Suprapubic skin (tissue), 4 donors: ENCODE data around the gene PAK3. TPM values are rescaled to one million over a fixed set of nuclear protein-coding genes. Genes with fewer than 3 reads are reported as not detected.

Experiments used
- DNase-seq, 2 donors: peaks; one replicate each; pipeline ENCODE4 v3.0.0-alpha.2; 2019; ENCODE audit warnings: low spot score in 2 of 2
- H3K27ac ChIP-seq: fragments of 200-600 bp; sonication (generic); one replicate; pipeline ENCODE4 v1.5.1; 2019
- H3K27me3 ChIP-seq: fragments of 200-600 bp; sonication (generic); one replicate; pipeline ENCODE4 v1.5.1; 2019
- H3K36me3 ChIP-seq: fragments of 200-600 bp; sonication (generic); one replicate; pipeline ENCODE4 v1.5.1; 2019
- H3K4me1 ChIP-seq: fragments of 200-600 bp; sonication (generic); one replicate; pipeline ENCODE4 v1.5.1; 2019
- H3K4me3 ChIP-seq: fragments of 200-600 bp; sonication (generic); one replicate; pipeline ENCODE4 v1.5.1; 2019; ENCODE audit warnings: mild to moderate bottlenecking
- H3K9me3 ChIP-seq: fragments of 200-600 bp; sonication (generic); one replicate; pipeline ENCODE4 v1.5.1; 2019
- CTCF ChIP-seq, 2 donors: fragments of 200-600 bp in 1 of 2; fragments of 450-650 bp in 1 of 2; sonication (generic) in 1 of 2; IDR thresholded peaks; one replicate each; pipeline ENCODE4 v1.5.1; 2016 to 2019; ENCODE audit warnings: antibody characterized with exemption in 2 of 2, mild to moderate bottlenecking in 1 of 2, moderate library complexity in 1 of 2
- EP300 ChIP-seq: sonication (generic); formaldehyde crosslinking; IDR thresholded peaks from one replicate; pipeline ENCODE4 v1.6.1; 2017; ENCODE audit warnings: antibody characterized with exemption
- POLR2A ChIP-seq, 2 donors: fragments of 450-650 bp; IDR thresholded peaks; one replicate each; pipeline ENCODE4 v1.6.1; 2017; ENCODE audit warnings: antibody characterized with exemption in 2 of 2, mild to moderate bottlenecking in 2 of 2, moderate library complexity in 2 of 2
- POLR2AphosphoS5 ChIP-seq, 3 donors: sonication (generic); formaldehyde crosslinking; IDR thresholded peaks; one replicate each; pipeline ENCODE4 v1.6.1; 2017; ENCODE audit warnings: antibody characterized with exemption in 3 of 3
- WGBS: methylation state at CpG from one replicate; pipeline ENCODE4 v1.1.5; 2018; 5-methylcytosine and 5-hydroxymethylcytosine counted together
- total RNA-seq, 4 donors: library from RNA; depleted of rRNA; stranded (reverse); fragments of >200 nt; gene quantifications; one replicate each; pipeline ENCODE4 v1.1.0, GENCODE V29; 2016

Gene PAK3
- 10 to 100 TPM in 1 of 4 donors, 1 to 10 TPM in 3; 2.7 to 11.9 (median 5.1) TPM for total RNA-seq

DNA sequence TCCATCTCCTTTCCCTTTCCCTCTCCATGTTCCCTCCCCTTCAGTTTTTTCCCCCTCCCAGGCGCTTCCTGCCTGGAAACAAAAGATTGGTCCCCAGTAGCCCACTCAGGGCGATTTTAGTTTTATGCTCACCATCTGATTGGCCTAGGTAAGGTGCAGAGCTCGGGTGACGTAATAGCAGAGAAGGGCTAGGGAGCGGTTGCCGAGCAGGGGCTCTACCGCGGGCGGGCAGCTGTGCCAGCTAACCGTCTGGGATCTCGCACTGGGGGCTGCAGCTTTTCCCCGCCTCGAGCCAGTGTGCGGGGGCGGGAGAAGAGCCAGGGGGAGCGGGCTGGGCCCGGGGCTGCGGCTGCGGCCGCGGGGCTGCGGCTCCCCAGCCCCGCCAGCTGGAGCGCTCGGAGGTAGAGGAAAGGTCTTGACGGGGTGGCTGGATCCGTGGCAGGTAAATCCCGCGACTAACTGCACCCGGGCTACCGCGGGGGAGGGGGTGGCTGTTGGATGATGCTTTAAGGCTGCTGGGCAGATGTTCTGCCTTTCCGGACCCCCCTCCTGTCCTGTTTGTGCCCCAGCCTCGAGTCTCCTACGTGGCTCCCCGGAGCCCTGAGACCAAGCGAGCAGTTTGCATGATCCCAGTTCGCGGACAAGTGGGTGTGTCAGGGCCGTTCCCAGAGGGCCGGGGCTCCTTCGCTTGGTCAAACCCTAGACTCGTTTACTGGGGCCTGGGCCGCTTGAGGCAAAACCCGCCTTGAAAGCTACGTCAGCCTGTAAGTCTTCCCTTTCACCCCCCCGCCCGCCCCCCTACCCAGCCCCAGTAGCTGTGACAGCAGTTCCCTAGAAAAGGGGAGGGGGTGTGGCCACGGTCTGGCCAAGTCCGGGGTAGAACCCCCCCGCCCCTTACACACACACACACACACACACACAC lies at the start of gene PAK3:
Gene PAK3 (plus strand): TSS at position 218 of the 922 bp plus-strand sequence. CDS start 26,913 bp downstream, outside the sequence.
- DNase-seq, result peak; percentile 67 to 77
- Histone ChIP-seq H3K4me1 (no peaks in the 10 kb centered on the region), H3K9me3 (no peaks in the 10 kb centered on the region), H3K36me3 (no peaks in the 10 kb centered on the region), H3K27ac (no peak within 1 kb of the TSS), H3K4me3 (peak within 1 kb of the TSS; percentile 51), H3K27me3 (no peaks in the 10 kb centered on the region)
- TF ChIP-seq CTCF (IDR thresholded peaks at IDR 0.05) (no peak), EP300 (no peak), POLR2AphosphoS5 (IDR thresholded peaks at IDR 0.05) (no peak), POLR2A (IDR thresholded peaks at IDR 0.05) (no peak)
- 20% methylated on average over 21 of the region's 51 CpGs for WGBS

DNA sequence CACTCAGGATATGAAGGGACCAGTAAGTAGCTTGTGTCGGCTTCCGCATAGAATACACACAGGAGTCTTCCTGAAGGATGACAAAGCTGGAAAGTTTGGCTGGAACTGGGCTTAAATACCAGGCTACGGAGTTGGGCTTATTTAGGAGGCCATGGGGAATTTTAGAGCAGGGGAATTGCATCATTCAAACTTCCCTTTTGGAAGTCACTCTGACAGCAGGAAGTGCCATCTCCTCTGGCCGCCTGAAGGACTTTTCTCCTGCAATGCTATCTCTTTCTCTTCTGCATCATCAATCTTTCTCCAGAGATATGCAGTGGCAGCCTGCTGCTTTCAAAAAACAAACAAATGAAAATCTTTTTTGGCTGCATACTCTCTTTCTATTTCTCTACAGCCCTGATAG lies 48.4 kb upstream of the PAK3 start:
- no peak for DNase-seq
- no peak for TF ChIP-seq EP300
- TF ChIP-seq CTCF (IDR thresholded peaks at IDR 0.05), result no peak
- no peak for TF ChIP-seq POLR2A (IDR thresholded peaks at IDR 0.05)
- Histone ChIP-seq H3K4me3 (no peak overlapping the region), H3K36me3 (no peaks in the 10 kb centered on the region), H3K27me3 (no peaks in the 10 kb centered on the region), H3K27ac (no peak overlapping the region), H3K4me1 (no peaks in the 10 kb centered on the region), H3K9me3 (no peaks in the 10 kb centered on the region)
- 67% methylated on average over 4 of the region's 4 CpGs for WGBS

DNA sequence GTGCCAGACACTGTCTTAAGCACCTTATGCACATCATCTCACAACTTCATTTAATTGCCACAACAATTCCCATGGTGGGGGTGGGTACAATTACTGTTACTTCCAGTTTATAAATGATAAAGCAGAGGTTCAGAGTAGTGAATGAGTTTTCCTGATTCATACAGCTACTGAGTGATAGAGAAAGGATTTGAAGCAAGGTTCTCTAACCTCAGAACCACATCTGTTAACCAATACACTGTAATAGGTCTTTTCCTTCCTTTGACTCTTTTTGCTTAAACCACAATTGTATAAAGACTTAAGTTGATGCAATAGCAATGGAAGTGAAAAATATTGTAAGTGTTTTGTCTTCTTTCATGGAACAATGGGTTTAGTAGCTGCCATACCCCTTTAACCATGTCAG lies 43.5 kb upstream of the PAK3 start:
- Histone ChIP-seq H3K27me3 (no peaks in the 10 kb centered on the region), H3K36me3 (no peaks in the 10 kb centered on the region), H3K27ac (no peak overlapping the region), H3K4me1 (no peaks in the 10 kb centered on the region), H3K9me3 (no peaks in the 10 kb centered on the region), H3K4me3 (no peak overlapping the region)
- DNase-seq, result no peak
- TF ChIP-seq CTCF (IDR thresholded peaks at IDR 0.05) (no peak), POLR2AphosphoS5 (IDR thresholded peaks at IDR 0.05) (no peak), POLR2A (IDR thresholded peaks at IDR 0.05) (no peak), EP300 (no peak)

GRCh38 chrX:111071542-111072277 lies 24.3 kb upstream of the PAK3 start:
- 64% methylated on average over 1 of the region's 1 CpG for whole genome bisulfite sequencing
- Histone ChIP-seq H3K4me1 (no peaks in the 10 kb centered on the region), H3K4me3 (no peak overlapping the region), H3K27ac (no peak overlapping the region), H3K27me3 (no peaks in the 10 kb centered on the region), H3K36me3 (no peaks in the 10 kb centered on the region), H3K9me3 (no peaks in the 10 kb centered on the region)
- TF ChIP-seq POLR2AphosphoS5 (IDR thresholded peaks at IDR 0.05), result no peak
- TF ChIP-seq EP300, result no peak
- no peak for TF ChIP-seq POLR2A (IDR thresholded peaks at IDR 0.05)
- no peak for TF ChIP-seq CTCF (IDR thresholded peaks at IDR 0.05)
- no peak for DNase-seq

DNA sequence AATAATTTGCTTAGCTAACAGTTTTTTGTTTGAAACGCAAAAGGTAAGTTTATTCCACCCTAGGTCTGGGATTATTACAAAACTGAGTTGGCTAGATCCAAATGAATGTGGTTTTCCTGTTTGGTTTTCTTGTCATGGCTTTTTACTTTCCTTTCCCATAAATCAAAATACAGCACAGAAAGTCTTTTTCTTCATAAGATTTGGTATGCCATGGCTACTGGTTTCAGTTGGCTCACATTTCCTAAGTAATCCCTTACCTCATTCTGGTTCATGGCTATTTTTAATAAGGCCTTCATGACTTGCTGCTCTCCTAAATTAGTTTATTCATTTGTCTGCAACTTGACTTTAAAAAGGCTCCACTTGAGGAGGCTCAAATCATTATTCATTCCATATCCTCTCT lies 12.9 kb upstream of the PAK3 start:
- no peak overlapping the region for H3K4me3 ChIP-seq
- no peak overlapping the region for H3K27ac ChIP-seq

More for the DNA sequence above, 12.9 kb upstream of the PAK3 start:
- TF ChIP-seq CTCF (IDR thresholded peaks at IDR 0.05), result no peak
- no peak for TF ChIP-seq POLR2A (IDR thresholded peaks at IDR 0.05)
- no peak for TF ChIP-seq POLR2AphosphoS5 (IDR thresholded peaks at IDR 0.05)
- Histone ChIP-seq H3K36me3 (no peaks in the 10 kb centered on the region), H3K9me3 (no peaks in the 10 kb centered on the region), H3K4me1 (no peaks in the 10 kb centered on the region), H3K27me3 (no peaks in the 10 kb centered on the region)
- no peak for DNase-seq
- 38% methylated on average over 1 of the region's 1 CpG for WGBS
